Aorta (tissue), 5 donors: ENCODE data around the gene CAPZA2. TPM values are rescaled to one million over a fixed set of nuclear protein-coding genes. Genes with fewer than 3 reads are reported as not detected.
A peak's percentile ranks its signal among the peaks of the same experiment; 100 is the strongest.

ENCODE experiments used
- ATAC-seq: fragments of 200-7000 bp; cut with Tn5 transposase; one replicate; pipeline ENCODE4 v1.9.1; 2022; ENCODE audit warnings: moderate library complexity; ENCODE audit not compliant: low FRiP score
- DNase-seq, 2 donors: peaks; one replicate each; pipeline ENCODE4 v3.0.0-alpha.2; 2020
- H3K27ac ChIP-seq, 2 donors: one replicate each; pipeline ENCODE4 v1.5.1; 2013; ENCODE audit warnings: low read length in 2 of 2, mild to moderate bottlenecking in 2 of 2, moderate library complexity in 2 of 2, control low read depth in 1 of 2, inconsistent platforms in 1 of 2, low read depth in 1 of 2
- H3K27me3 ChIP-seq, 2 donors: one replicate each; pipeline ENCODE4 v1.6.1; 2013; ENCODE audit warnings: control low read depth in 1 of 2, low read length in 1 of 2, mild to moderate bottlenecking in 1 of 2, moderate library complexity in 1 of 2; ENCODE audit not compliant: insufficient read depth in 2 of 2, control insufficient read depth in 1 of 2
- H3K36me3 ChIP-seq, 2 donors: one replicate each; pipeline ENCODE4 v1.6.1; 2013; ENCODE audit warnings: control low read depth in 1 of 2, low read length in 1 of 2, mild to moderate bottlenecking in 1 of 2; ENCODE audit not compliant: insufficient read depth in 2 of 2, control insufficient read depth in 1 of 2
- H3K4me1 ChIP-seq, 2 donors: one replicate each; pipeline ENCODE4 v1.6.1; 2013; ENCODE audit warnings: low read length in 2 of 2, control low read depth in 1 of 2, mild to moderate bottlenecking in 1 of 2, moderate library complexity in 1 of 2; ENCODE audit not compliant: insufficient read depth in 2 of 2, control insufficient read depth in 1 of 2
- H3K4me3 ChIP-seq, 2 donors: one replicate each; pipeline ENCODE4 v1.5.1; 2013; ENCODE audit warnings: low read length in 2 of 2, control low read depth in 1 of 2, mild to moderate bottlenecking in 1 of 2
- H3K9me3 ChIP-seq: one replicate; pipeline ENCODE4 v1.6.1; 2013; ENCODE audit warnings: mild to moderate bottlenecking, low read length; ENCODE audit not compliant: control insufficient read depth
- WGBS, 2 donors: extraction: QIAGEN DNeasy Blood & Tissue Kit; methylation state at CpG; one replicate each; pipeline ENCODE4 v1.1.7; 2013; 5-methylcytosine and 5-hydroxymethylcytosine counted together
- intact Hi-C, 2 donors: fragments of 100-400 bp; cut with DNase I; formaldehyde crosslinking; loops; one replicate each; pipeline versions ENCODE4 v1.14.2 to v1.15.0; 2022
- polyA plus RNA-seq, 2 donors: library from polyadenylated mRNA; stranded (reverse); fragments of 200-250 nt; gene quantifications; one replicate each; pipeline ENCODE4 v1.2.3, GENCODE V29; 2013
- total RNA-seq, 2 donors: library from RNA; stranded (reverse); fragmentation: NEBNext Ultra II Directional; extraction: Animal tissue kit (Norgen Biotek cat#: 25700); gene quantifications; one replicate each; pipeline ENCODE4 v1.2.1, GENCODE V29; 2021
- donor health status: healthy with polysubstance abuse.
- donor health status: Bipolar disorder and iron deficiency.
- donor health status: DM: no; HTN: no; CAD: no.
- donor health status: DM: no; HTN: no; CAD: no.
- donor health status: DM: yes; HTN: yes; CAD: no.

CAPZA2 gene
- total and polyA plus RNA-seq, 4 donors: 91.1 to 345 (median 201) TPM

DNA sequence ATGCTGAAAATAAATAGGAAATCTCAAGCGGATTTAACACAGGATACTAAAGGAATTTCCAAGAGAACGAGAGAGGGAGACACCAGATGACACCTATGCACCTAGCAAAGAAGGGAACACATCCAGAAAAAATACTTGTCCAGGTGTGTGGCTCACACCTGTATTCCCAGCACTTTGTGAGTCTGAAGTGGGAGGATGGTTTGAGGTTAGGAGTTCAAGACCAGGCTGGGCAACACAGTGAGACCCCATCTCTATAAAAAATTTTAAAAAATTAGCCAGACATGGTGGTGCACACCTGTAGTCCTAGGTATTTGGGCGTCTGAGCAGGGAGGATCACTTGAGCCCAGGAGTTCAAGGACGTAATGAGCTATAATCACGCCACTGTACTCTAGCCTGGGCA lies 11.2 kb upstream of the CAPZA2 start:
- no peak for DNase-seq
- 90% methylated on average over 5 of the region's 5 CpGs for WGBS, 2 donors
- no peaks in the 10 kb centered on the region for H3K36me3 ChIP-seq
- H3K9me3 ChIP-seq: no peaks in the 10 kb centered on the region
- H3K4me3 ChIP-seq: no peak overlapping the region
- H3K4me1 ChIP-seq: no peaks in the 10 kb centered on the region
- H3K27ac ChIP-seq: no peak overlapping the region
- ATAC-seq: no peak
- H3K27me3 ChIP-seq: no peaks in the 10 kb centered on the region
- intact Hi-C loops: no loop called here

DNA sequence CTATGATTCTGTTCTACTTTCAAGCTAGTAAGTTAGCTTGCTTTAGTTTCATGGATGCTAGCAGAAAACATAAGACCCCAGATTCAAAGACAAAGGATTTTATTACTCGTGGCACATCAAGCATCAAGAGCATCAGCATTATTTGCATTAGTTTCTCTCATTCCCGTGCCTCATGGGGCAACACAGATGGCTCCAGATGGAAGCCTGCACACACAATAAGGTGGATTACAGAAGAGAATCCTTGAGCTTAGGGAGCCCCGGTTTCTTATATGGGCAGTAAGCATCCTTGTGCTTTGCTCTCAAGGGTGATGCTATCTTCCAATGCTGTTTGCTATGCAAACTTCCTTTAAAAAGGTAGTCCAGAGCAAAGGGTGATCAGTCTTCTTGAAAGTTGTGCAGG lies 10.7 kb upstream of the CAPZA2 start:
- no peaks in the 10 kb centered on the region for H3K27me3 ChIP-seq
- WGBS, 2 donors: 80 to 81% methylated on average over 3 of the region's 3 CpGs
- intact Hi-C loops: no loop called here
- DNase-seq (no peak), ATAC-seq (no peak)
- H3K9me3 ChIP-seq: no peaks in the 10 kb centered on the region
- no peaks in the 10 kb centered on the region for H3K36me3 ChIP-seq
- H3K27ac ChIP-seq: no peak overlapping the region
- H3K4me3 ChIP-seq: no peak overlapping the region
- H3K4me1 ChIP-seq: no peaks in the 10 kb centered on the region

DNA sequence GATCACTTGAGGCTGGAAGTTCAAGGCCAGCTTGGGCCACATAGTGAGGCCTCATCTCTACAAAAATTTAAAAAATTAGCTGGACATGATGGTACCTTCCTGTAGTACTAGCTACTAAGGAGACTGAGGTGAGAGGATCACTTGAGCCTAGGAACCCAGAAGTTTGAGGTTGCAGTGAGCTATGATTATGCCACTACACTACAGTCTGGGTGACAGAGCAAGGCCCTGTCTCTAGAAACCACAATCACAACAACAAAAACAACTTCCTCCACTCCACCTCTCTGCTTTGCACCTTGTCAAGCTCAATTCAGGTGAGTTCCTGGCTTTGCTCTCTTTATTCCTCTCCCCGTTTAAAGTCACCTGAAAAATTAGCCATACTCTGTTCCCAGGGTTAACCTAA lies 8.3 kb upstream of the CAPZA2 start:
- intact Hi-C loops: no loop called here
- WGBS, 2 donors: 95 to 98% methylated on average over 1 of the region's 1 CpG
- no peaks in the 10 kb centered on the region for H3K27me3 ChIP-seq
- no peaks in the 10 kb centered on the region for H3K4me1 ChIP-seq
- H3K27ac ChIP-seq: no peak overlapping the region
- no peak for DNase-seq
- no peaks in the 10 kb centered on the region for H3K36me3 ChIP-seq
- no peak overlapping the region for H3K4me3 ChIP-seq
- no peak for ATAC-seq
- H3K9me3 ChIP-seq: no peaks in the 10 kb centered on the region

DNA sequence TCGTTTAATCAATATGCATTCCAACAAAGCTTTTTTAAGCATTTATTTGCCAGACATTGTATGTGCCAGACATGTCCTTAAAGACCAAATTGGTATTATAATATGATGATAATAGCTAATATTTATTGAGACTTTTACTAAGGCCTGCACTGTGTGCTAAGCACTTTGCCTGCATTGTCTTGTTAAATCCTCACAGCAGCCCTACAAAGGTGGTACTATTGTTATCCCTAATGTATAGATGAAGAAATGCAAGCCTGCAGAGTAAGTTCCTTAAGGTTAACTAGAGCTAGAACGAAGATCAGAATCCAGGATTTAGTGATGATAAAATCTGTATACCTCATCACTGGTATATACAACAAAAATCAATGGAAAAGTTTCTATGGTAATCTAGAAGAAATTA lies 5.3 kb upstream of the CAPZA2 start:
- Histone ChIP-seq H3K27ac (no peak overlapping the region), H3K4me1 (no peaks in the 10 kb centered on the region), H3K9me3 (no peaks in the 10 kb centered on the region), H3K36me3 (no peaks in the 10 kb centered on the region), H3K4me3 (no peak overlapping the region), H3K27me3 (no peaks in the 10 kb centered on the region)
- intact Hi-C loops: no loop called here
- DNase-seq (no peak), ATAC-seq (no peak)
- 74 to 77% methylated on average over 2 of the region's 2 CpGs for WGBS, 2 donors

DNA sequence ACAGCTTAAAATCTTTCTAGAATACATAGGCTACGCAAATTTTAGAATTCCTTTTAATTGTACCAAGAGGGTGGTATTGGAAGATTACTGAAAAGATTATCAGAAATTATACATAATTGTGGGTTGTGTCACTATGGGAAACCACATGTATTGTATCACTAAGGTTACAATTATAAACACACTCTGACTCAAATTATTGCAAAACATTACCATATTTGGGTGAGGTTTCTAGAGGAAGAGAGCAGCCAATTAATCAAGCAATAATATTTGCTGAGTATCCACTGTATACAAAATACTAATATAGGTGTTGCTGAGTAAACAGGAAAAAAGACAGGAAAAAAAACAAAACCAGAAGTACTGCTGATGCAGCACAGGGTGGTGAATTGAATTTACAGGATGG lies 3.1 kb upstream of the CAPZA2 start:
- intact Hi-C loops: no loop called here
- ATAC-seq (no peak), DNase-seq (no peak)
- WGBS, 2 donors: 91 to 93% methylated on average over 1 of the region's 1 CpG
- no peak overlapping the region for H3K4me3 ChIP-seq
- no peak overlapping the region for H3K27ac ChIP-seq
- H3K4me1 ChIP-seq: no peaks in the 10 kb centered on the region
- H3K36me3 ChIP-seq: no peaks in the 10 kb centered on the region
- no peaks in the 10 kb centered on the region for H3K27me3 ChIP-seq
- no peaks in the 10 kb centered on the region for H3K9me3 ChIP-seq

DNA sequence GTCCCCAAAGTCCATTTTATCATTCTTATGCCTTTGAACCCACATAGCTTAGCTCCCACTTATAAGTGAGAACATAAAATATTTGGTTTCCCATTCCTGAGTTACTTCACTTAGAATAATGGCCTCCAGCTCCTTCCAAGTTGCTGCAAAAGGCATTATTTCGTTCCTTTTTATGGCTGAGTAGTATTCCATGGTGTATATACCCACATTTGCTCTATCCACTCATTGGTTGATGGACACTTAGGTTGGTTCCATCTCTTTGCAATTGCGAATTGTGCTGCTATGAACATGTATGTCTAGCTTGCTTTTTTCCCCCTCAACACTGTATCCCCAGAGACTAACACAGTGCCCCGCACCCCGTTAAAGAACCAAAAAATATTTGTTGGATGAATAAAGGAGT lies 670 bp upstream of the CAPZA2 start:
- ATAC-seq: no peak
- intact Hi-C loops: no loop called here

DNA sequence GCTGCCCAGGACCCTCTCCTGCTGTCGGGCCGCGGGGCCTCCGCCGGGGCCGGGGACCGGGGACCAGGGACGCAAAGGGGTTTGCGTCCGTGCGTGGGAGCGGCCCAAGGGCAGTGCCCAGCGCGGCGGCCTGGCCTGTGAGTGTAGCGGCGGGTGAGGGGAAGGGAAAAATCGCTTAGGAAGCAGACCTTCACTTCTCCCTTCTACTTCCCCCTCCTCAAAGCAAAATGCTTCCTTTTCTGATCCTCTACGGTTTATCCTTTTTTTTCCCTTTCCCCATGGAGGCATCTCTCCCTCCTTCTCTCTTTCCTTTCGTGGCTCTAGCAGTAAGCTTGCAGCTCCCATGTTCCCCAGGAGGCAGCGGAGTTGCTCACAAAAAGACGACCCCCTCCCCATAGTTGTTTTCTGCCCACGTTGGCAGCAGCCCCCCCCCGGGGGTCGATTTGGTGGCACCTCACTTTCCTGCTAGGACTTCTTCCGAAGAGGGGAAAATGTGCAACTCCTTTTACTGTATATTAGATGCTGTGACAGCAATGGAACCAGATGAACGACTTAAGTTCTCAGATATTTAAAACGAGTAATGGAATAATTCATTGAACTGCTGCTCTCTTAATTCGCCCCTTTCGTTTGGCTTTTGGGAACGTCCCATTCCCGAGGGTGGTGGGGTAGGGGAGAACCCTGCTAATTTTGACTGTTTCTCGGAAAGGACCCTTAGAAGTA lies 724 bp downstream of the CAPZA2 start:
- H3K27ac ChIP-seq: peak overlapping the region; percentile 80 to 87
- WGBS, 2 donors: 0% methylated on average over 33 of the region's 33 CpGs
- DNase-seq (no peak), ATAC-seq (no peak)
- no peaks in the 10 kb centered on the region for H3K36me3 ChIP-seq
- intact Hi-C loops: no loop called here
- peaks cover 0 to 5% of the 10 kb centered on the region in 2 donors for H3K4me1 ChIP-seq
- H3K4me3 ChIP-seq: peak overlapping the region; percentile 75 to 95
- no peaks in the 10 kb centered on the region for H3K9me3 ChIP-seq
- no peaks in the 10 kb centered on the region for H3K27me3 ChIP-seq

More for the DNA sequence above, 670 bp upstream of the CAPZA2 start:
- 63 to 72% methylated on average over 4 of the region's 4 CpGs for WGBS, 2 donors
- no peak for DNase-seq
- H3K27me3 ChIP-seq: no peaks in the 10 kb centered on the region
- no peaks in the 10 kb centered on the region for H3K9me3 ChIP-seq
- no peak overlapping the region for H3K27ac ChIP-seq
- H3K4me3 ChIP-seq: no peak overlapping the region
- H3K4me1 ChIP-seq: peaks cover 0 to 5% of the 10 kb centered on the region in 2 donors
- no peaks in the 10 kb centered on the region for H3K36me3 ChIP-seq

DNA sequence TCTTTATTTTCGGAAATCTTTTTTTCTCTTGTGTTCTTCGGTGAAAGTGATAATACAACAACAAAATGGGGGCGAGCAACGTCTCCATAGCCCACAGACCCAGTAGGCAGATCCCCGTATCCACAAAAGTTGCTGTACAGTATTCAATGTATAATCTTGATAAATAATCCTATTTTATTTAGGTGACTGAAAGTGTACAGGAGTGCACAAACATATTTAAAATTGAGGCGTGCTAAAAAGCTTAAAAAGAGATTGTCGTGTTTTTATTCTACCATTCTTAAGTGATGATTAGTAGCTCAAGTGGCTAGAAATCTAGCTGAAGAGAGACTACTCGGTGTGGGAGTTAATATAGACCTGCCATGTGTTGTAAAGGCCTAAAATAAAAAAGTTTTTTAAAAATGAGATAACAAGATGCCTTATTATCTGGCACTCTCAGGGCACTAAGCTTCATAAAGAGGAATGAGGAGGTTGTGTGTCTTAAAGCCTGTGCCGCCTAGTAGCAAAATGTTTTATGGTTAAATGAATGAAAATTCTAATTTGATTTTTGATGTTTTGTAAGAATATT lies 1.6 kb downstream of the CAPZA2 start:
- Histone ChIP-seq H3K27ac (peak overlapping the region in 1 of 2 donors; percentile 80), H3K9me3 (no peaks in the 10 kb centered on the region), H3K27me3 (no peaks in the 10 kb centered on the region), H3K4me1 (peaks cover 0 to 5% of the 10 kb centered on the region in 2 donors), H3K4me3 (peak overlapping the region; percentile 75 to 95), H3K36me3 (no peaks in the 10 kb centered on the region)
- intact Hi-C loops: no loop called here
- no peak for ATAC-seq
- DNase-seq: no peak
- WGBS, 2 donors: 10% methylated on average over 9 of the region's 9 CpGs

DNA sequence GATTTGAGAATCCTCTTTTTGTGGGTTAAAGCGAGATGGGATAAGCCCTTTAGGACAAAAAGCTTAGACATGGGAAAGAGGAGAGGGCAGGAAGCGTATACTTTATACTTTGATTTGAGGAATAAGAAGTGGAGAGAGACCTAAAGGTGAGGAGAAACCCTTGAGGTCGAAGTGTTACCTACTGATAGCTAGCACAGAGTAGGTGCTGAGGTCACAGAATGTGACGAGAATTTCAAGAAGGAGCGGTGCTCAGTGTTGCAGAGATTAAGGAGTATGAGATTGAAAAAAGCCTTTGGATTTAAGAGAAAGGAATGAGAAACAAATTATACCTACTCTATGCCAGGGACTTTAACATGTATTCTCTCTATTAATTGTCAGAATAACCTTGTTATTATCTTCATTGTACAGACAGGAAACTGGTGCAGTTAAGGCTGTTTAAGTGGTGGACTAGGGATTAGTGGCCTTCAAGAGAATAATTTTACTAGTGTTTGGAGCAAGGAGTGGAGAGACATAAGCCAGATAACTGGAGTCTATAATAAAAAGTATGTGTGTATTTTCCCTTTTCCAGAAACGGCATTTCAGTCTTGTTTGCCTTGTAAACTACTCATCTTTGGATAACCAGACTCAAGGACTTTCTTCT lies 8.8 kb downstream of the CAPZA2 start:
- intact Hi-C loops: no loop called here
- Histone ChIP-seq H3K4me3 (no peak overlapping the region), H3K36me3 (no peaks in the 10 kb centered on the region), H3K4me1 (peaks cover 15 to 30% of the 10 kb centered on the region in 2 donors), H3K27me3 (no peaks in the 10 kb centered on the region), H3K27ac (no peak overlapping the region), H3K9me3 (no peaks in the 10 kb centered on the region)
- DNase-seq (no peak), ATAC-seq (no peak)
- 90 to 94% methylated on average over 6 of the region's 6 CpGs for WGBS, 2 donors
